Testis (tissue), 3 donors: ENCODE measurements around the gene CDK6. TPM values are rescaled to one million over a fixed set of nuclear protein-coding genes. Genes with fewer than 3 reads are reported as not detected.

ENCODE experiments used
- DNase-seq: peaks from one replicate; pipeline ENCODE4 v3.0.0-alpha.2; 2019
- H3K27ac ChIP-seq, 2 donors: fragments of 200-600 bp; sonication (generic); one replicate each; pipeline ENCODE4 v1.5.1; 2019
- H3K27me3 ChIP-seq: fragments of 200-600 bp; sonication (generic); one replicate; pipeline ENCODE4 v1.5.1; 2019
- H3K36me3 ChIP-seq: fragments of 200-600 bp; sonication (generic); one replicate; pipeline ENCODE4 v1.5.1; 2017; ENCODE audit warnings: low read depth; ENCODE audit errors: missing control alignments
- H3K4me1 ChIP-seq: fragments of 200-600 bp; sonication (generic); one replicate; pipeline ENCODE4 v1.5.1; 2019
- H3K4me3 ChIP-seq, 2 donors: fragments of 200-600 bp; sonication (generic); one replicate each; pipeline ENCODE4 v1.5.1; 2017 to 2019
- H3K9me3 ChIP-seq: fragments of 200-600 bp; sonication (generic); one replicate; pipeline ENCODE4 v1.5.1; 2017
- CTCF ChIP-seq, 3 experiments: fragments of 450-650 bp in 2 of 3; fragments of 200-600 bp in 1 of 3; sonication (generic) in 1 of 3; IDR thresholded peaks; one replicate each; pipeline ENCODE4 v1.5.1; 2016 to 2019; ENCODE audit warnings: antibody characterized with exemption in 3 of 3, mild to moderate bottlenecking in 2 of 3, moderate library complexity in 1 of 3
- POLR2A ChIP-seq: fragments of 450-650 bp; IDR thresholded peaks from one replicate; pipeline ENCODE4 v1.6.1; 2017; ENCODE audit warnings: antibody characterized with exemption, mild to moderate bottlenecking, moderate library complexity
- WGBS, 2 donors: methylation state at CpG; one replicate each; pipeline ENCODE4 v1.1.5; 2018; 5-methylcytosine and 5-hydroxymethylcytosine counted together
- intact Hi-C: fragments of 100-400 bp; cut with DNase I; formaldehyde crosslinking; loops from one replicate; pipeline ENCODE4 v1.15.1; 2023; ENCODE audit warnings: low total_unique reads
- polyA plus RNA-seq: library from polyadenylated mRNA; stranded (reverse); fragments of 350-450 nt; fragmentation: Illumina TruSeq; extraction: RNeasy Lipid Tissue Mini Kit (QIAGEN cat#74804); gene quantifications from one replicate; pipeline ENCODE4 v1.2.3, GENCODE V29; 2014; ENCODE audit warnings: low read depth, low replicate concordance; ENCODE audit not compliant: insufficient read depth
- total RNA-seq, 2 donors: library from RNA; depleted of rRNA; stranded (reverse); fragments of >200 nt; gene quantifications; one replicate each; pipeline ENCODE4 v1.2.3, GENCODE V29; 2016

Gene CDK6
- total and polyA plus RNA-seq, 3 donors from 2014 or later, result 21.1 to 31.6 (median 22.8) TPM

DNA sequence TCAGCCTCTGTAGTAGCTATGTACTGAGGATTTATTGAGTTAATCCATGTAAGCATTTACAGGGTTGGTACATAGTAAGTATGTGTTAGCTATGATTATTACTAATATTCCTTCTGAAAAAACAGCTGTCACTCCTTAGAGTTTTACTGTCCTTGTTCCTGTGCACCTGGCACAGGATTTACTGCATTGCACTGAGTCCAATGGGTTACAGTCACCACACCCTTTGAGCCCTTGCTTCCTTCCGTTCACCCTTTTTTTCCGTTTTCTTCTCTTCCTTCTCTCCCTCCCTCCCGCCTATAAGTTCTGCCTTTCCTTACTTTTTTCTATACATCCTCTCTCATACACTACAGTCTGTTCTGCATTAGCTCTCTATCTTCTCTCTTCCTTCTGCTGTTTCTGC lies 12.5 kb upstream of the CDK6 start:
- no peak for TF ChIP-seq CTCF (IDR thresholded peaks at IDR 0.05)
- TF ChIP-seq POLR2A, result no peak
- H3K9me3 ChIP-seq, result no peaks in the 10 kb centered on the region
- 79 to 89% methylated on average over 3 of the region's 3 CpGs for WGBS, 2 donors
- no peaks in the 10 kb centered on the region for H3K36me3 ChIP-seq
- no peak overlapping the region for H3K4me3 ChIP-seq
- no peak overlapping the region for H3K27ac ChIP-seq
- H3K27me3 ChIP-seq, result no peaks in the 10 kb centered on the region
- intact Hi-C loops, result no loop called here
- H3K4me1 ChIP-seq, result no peaks in the 10 kb centered on the region
- no peak for DNase-seq

DNA sequence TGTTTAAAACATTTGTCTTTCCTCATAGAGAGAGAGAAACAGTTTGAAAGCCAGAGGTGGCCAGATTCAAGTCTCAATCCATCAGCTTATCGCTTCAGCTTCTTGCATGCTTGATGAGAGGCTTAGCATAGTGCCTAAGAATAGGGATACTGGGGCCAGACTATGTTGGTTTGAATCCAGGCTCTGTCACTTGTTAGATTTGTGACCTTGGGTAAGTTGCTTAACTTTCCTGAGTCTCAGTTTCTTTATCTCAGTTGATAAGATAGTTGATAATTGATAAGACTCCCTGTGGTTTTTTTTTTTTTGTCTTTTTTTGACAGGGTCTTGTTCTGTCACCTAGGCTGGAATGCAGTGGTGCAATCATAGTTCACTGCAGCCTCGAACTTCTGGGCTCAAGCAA lies 12.1 kb upstream of the CDK6 start:
- Histone ChIP-seq H3K36me3 (no peaks in the 10 kb centered on the region), H3K27me3 (no peaks in the 10 kb centered on the region), H3K4me1 (no peaks in the 10 kb centered on the region), H3K9me3 (no peaks in the 10 kb centered on the region), H3K4me3 (no peak overlapping the region), H3K27ac (no peak overlapping the region)
- no peak for DNase-seq
- WGBS, 2 donors, result 88 to 90% methylated on average over 2 of the region's 2 CpGs
- intact Hi-C loops, result no loop called here
- TF ChIP-seq POLR2A (no peak), CTCF (IDR thresholded peaks at IDR 0.05) (no peak)

DNA sequence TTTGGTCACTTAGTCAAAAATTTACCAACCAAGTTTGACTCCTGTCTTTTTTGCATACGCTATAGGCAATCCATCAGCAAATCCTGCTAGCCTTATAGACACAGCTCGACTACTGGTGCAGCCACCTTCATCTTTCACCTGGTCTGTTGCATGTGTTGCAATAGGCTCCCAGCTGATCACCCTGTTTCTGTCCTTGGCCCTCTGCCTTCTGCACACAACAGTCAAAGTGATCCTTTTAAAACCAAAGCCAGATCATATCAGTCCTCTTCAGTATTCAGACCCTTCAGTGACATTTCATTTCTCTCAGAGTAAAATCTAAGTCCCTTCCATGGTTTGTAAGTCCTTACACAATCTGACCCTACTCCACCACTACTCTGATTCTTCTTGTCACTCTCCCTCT lies 10.9 kb upstream of the CDK6 start:
- H3K27ac ChIP-seq, result no peak overlapping the region
- no peak for DNase-seq
- intact Hi-C loops, result no loop called here
- H3K27me3 ChIP-seq, result no peaks in the 10 kb centered on the region
- WGBS, 2 donors, result 96% methylated on average over 2 of the region's 2 CpGs
- TF ChIP-seq CTCF (IDR thresholded peaks at IDR 0.05), result no peak
- no peak for TF ChIP-seq POLR2A
- no peak overlapping the region for H3K4me3 ChIP-seq
- no peaks in the 10 kb centered on the region for H3K9me3 ChIP-seq
- no peaks in the 10 kb centered on the region for H3K4me1 ChIP-seq
- H3K36me3 ChIP-seq, result no peaks in the 10 kb centered on the region

GRCh38 chr7:92845736-92846135 lies 9.4 kb upstream of the CDK6 start:
- no peaks in the 10 kb centered on the region for H3K36me3 ChIP-seq
- H3K4me3 ChIP-seq, result no peak overlapping the region
- TF ChIP-seq POLR2A (no peak), CTCF (IDR thresholded peaks at IDR 0.05) (no peak)
- 77 to 93% methylated on average over 2 of the region's 2 CpGs for WGBS, 2 donors
- no peaks in the 10 kb centered on the region for H3K9me3 ChIP-seq
- no peaks in the 10 kb centered on the region for H3K4me1 ChIP-seq
- DNase-seq, result no peak
- H3K27me3 ChIP-seq, result no peaks in the 10 kb centered on the region
- intact Hi-C loops, result no loop called here
- no peak overlapping the region for H3K27ac ChIP-seq

GRCh38 chr7:92843781-92844180 lies 7.4 kb upstream of the CDK6 start:
- Histone ChIP-seq H3K36me3 (no peaks in the 10 kb centered on the region), H3K4me3 (no peak overlapping the region), H3K27me3 (no peaks in the 10 kb centered on the region), H3K9me3 (no peaks in the 10 kb centered on the region), H3K4me1 (no peaks in the 10 kb centered on the region), H3K27ac (no peak overlapping the region)
- intact Hi-C loops, result no loop called here
- no peak for TF ChIP-seq CTCF (IDR thresholded peaks at IDR 0.05)
- no peak for TF ChIP-seq POLR2A
- no peak for DNase-seq
- WGBS, 2 donors, result 91 to 93% methylated on average over 4 of the region's 4 CpGs
